NCI-H1092 (cell line): ENCODE data around the gene CST3.
"Not testable (repeated sequence)": the region's sequence is repeated elsewhere in the genome, so short reads cannot be mapped to it uniquely, and the experiment has no call there.

Experiments
- DNase-seq: peaks from one replicate; lab custom pipeline; 2025; lab: John Stamatoyannopoulos, UW

The CST3 gene

GRCh38 chr20:23662276-23662870, 24.6 kb upstream of the CST3 start:
- no peak for DNase-seq

- no peak for DNase-seq
Observed at GRCh38 chr20:23661002-23661429, 23.3 kb upstream of the CST3 start.

- DNase-seq, result no peak
Observed at GRCh38 chr20:23659989-23660837, 22.5 kb upstream of the CST3 start.

- not testable (repeated sequence) for DNase-seq
Observed at GRCh38 chr20:23659610-23659988, 21.8 kb upstream of the CST3 start.

- DNase-seq, result no peak
Observed at GRCh38 chr20:23658989-23659609, 21.3 kb upstream of the CST3 start.

GRCh38 chr20:23658336-23658735, 20.6 kb upstream of the CST3 start:
- DNase-seq, result no peak

- DNase-seq, result no peak
Observed at GRCh38 chr20:23657202-23657601, 19.4 kb upstream of the CST3 start.

GRCh38 chr20:23656372-23656771, 18.6 kb upstream of the CST3 start:
- no peak for DNase-seq

- no peak for DNase-seq
Observed at GRCh38 chr20:23655491-23656211, 17.9 kb upstream of the CST3 start.

- no peak for DNase-seq
Observed at GRCh38 chr20:23654717-23655116, 17.0 kb upstream of the CST3 start.

- DNase-seq, result no peak
Observed at GRCh38 chr20:23654000-23654399, 16.2 kb upstream of the CST3 start.

GRCh38 chr20:23653400-23653938, 15.7 kb upstream of the CST3 start:
- DNase-seq, result no peak

GRCh38 chr20:23652926-23653325, 15.2 kb upstream of the CST3 start:
- DNase-seq, result no peak

- no peak for DNase-seq
Observed at GRCh38 chr20:23652371-23652770, 14.6 kb upstream of the CST3 start.

GRCh38 chr20:23651117-23651516, 13.4 kb upstream of the CST3 start:
- DNase-seq, result no peak

- DNase-seq, result no peak
Observed at GRCh38 chr20:23649830-23650417, 12.2 kb upstream of the CST3 start.

- no peak for DNase-seq
Observed at GRCh38 chr20:23649242-23649641, 11.5 kb upstream of the CST3 start.

- no peak for DNase-seq
Observed at GRCh38 chr20:23647346-23647745, 9.6 kb upstream of the CST3 start.

GRCh38 chr20:23646106-23646873, 8.5 kb upstream of the CST3 start:
- no peak for DNase-seq

- DNase-seq, result no peak
Observed at GRCh38 chr20:23645575-23645974, 7.8 kb upstream of the CST3 start.

- no peak for DNase-seq
Observed at GRCh38 chr20:23644164-23644563, 6.4 kb upstream of the CST3 start.
